ENCODE data around the gene POU6F2.

The POU6F2 gene

GRCh38 chr7:39211581-39211980 lies 233.9 kb downstream of the POU6F2 start:
- TF ChIP-seq CEBPB (IDR thresholded peaks at IDR 0.05) (no peak), FOXM1 (IDR thresholded peaks at IDR 0.05; ENCODE audit: borderline replicate concordance, low read depth) (no peak), NFIC (IDR thresholded peaks at IDR 0.05) (no peak), EP300 (IDR thresholded peaks at IDR 0.05; ENCODE audit: borderline replicate concordance) (no peak), TEAD4 (IDR thresholded peaks at IDR 0.05) (no peak), TCF12 (IDR thresholded peaks at IDR 0.05; ENCODE audit: low read depth) (no peak), TAF1 (IDR thresholded peaks at IDR 0.05; ENCODE audit: low read depth) (no peak)
- TF ChIP-seq, protein P1, sequence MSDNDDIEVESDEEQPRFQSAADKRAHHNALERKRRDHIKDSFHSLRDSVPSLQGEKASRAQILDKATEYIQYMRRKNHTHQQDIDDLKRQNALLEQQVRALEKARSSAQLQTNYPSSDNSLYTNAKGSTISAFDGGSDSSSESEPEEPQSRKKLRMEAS (IDR thresholded peaks at IDR 0.05), result no peak
- TF ChIP-seq, protein P2, sequence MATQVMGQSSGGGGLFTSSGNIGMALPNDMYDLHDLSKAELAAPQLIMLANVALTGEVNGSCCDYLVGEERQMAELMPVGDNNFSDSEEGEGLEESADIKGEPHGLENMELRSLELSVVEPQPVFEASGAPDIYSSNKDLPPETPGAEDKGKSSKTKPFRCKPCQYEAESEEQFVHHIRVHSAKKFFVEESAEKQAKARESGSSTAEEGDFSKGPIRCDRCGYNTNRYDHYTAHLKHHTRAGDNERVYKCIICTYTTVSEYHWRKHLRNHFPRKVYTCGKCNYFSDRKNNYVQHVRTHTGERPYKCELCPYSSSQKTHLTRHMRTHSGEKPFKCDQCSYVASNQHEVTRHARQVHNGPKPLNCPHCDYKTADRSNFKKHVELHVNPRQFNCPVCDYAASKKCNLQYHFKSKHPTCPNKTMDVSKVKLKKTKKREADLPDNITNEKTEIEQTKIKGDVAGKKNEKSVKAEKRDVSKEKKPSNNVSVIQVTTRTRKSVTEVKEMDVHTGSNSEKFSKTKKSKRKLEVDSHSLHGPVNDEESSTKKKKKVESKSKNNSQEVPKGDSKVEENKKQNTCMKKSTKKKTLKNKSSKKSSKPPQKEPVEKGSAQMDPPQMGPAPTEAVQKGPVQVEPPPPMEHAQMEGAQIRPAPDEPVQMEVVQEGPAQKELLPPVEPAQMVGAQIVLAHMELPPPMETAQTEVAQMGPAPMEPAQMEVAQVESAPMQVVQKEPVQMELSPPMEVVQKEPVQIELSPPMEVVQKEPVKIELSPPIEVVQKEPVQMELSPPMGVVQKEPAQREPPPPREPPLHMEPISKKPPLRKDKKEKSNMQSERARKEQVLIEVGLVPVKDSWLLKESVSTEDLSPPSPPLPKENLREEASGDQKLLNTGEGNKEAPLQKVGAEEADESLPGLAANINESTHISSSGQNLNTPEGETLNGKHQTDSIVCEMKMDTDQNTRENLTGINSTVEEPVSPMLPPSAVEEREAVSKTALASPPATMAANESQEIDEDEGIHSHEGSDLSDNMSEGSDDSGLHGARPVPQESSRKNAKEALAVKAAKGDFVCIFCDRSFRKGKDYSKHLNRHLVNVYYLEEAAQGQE (IDR thresholded peaks at IDR 0.05; ENCODE audit: low read depth), result no peak

GRCh38 chr7:39212876-39213275 lies 235.2 kb downstream of the POU6F2 start:
- TF ChIP-seq, protein P1 (IDR thresholded peaks at IDR 0.05), result no peak
- no peak for TF ChIP-seq CEBPB (IDR thresholded peaks at IDR 0.05)
- TF ChIP-seq, protein P2 (IDR thresholded peaks at IDR 0.05; ENCODE audit: low read depth), result no peak
- no peak for TF ChIP-seq TEAD4 (IDR thresholded peaks at IDR 0.05)
- TF ChIP-seq TAF1 (IDR thresholded peaks at IDR 0.05; ENCODE audit: low read depth), result no peak
- no peak for TF ChIP-seq CREB1 (IDR thresholded peaks at IDR 0.05; ENCODE audit: low read depth)
- no peak for TF ChIP-seq EGR1 (IDR thresholded peaks at IDR 0.05)
- no peak for TF ChIP-seq FOXM1 (IDR thresholded peaks at IDR 0.05; ENCODE audit: borderline replicate concordance, low read depth)
- no peak for TF ChIP-seq YY1 (IDR thresholded peaks at IDR 0.05; ENCODE audit: low read depth)
- TF ChIP-seq USF1 (IDR thresholded peaks at IDR 0.05), result no peak
- no peak for TF ChIP-seq RAD21 (IDR thresholded peaks at IDR 0.05; ENCODE audit: low read depth)
- no peak for TF ChIP-seq NFIC (IDR thresholded peaks at IDR 0.05)
- TF ChIP-seq EP300 (IDR thresholded peaks at IDR 0.05; ENCODE audit: borderline replicate concordance), result no peak
- no peak for TF ChIP-seq TCF12 (IDR thresholded peaks at IDR 0.05; ENCODE audit: low read depth)
- no peak for TF ChIP-seq ZBTB7A (IDR thresholded peaks at IDR 0.05; ENCODE audit: low read depth)

DNA sequence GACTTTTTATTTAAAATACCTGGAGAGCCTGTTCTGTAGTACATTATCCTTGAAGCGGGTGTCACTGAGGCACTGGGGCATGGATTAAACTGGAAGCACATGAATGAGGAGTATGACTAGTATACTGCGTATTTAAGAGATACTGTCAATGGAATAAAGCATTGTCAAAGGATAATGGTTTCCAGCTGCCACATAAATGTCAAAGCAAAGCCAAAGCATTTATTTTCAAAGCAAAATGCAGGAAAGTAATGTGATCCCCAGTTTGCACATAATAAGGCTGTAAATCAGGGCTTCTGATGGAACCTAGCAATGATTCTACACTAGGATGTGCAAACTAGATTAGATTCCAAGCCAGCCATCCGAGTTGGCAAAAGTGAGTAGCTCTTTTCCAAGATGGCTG lies 240.1 kb downstream of the POU6F2 start:
- no peak for TF ChIP-seq NFIC (IDR thresholded peaks at IDR 0.05)
- TF ChIP-seq RAD21 (IDR thresholded peaks at IDR 0.05; ENCODE audit: low read depth), result no peak
- no peak for TF ChIP-seq ZBTB7A (IDR thresholded peaks at IDR 0.05; ENCODE audit: low read depth)
- TF ChIP-seq, protein P2 (IDR thresholded peaks at IDR 0.05; ENCODE audit: low read depth), result no peak
- no peak for TF ChIP-seq TCF12 (IDR thresholded peaks at IDR 0.05; ENCODE audit: low read depth)
- TF ChIP-seq, protein P1 (IDR thresholded peaks at IDR 0.05), result no peak
- TF ChIP-seq TEAD4 (IDR thresholded peaks at IDR 0.05), result no peak
- no peak for TF ChIP-seq FOXM1 (IDR thresholded peaks at IDR 0.05; ENCODE audit: borderline replicate concordance, low read depth)
- TF ChIP-seq EP300 (IDR thresholded peaks at IDR 0.05; ENCODE audit: borderline replicate concordance), result no peak
- TF ChIP-seq CREB1 (IDR thresholded peaks at IDR 0.05; ENCODE audit: low read depth), result no peak
- TF ChIP-seq TAF1 (IDR thresholded peaks at IDR 0.05; ENCODE audit: low read depth), result no peak
- no peak for TF ChIP-seq EGR1 (IDR thresholded peaks at IDR 0.05)
- TF ChIP-seq YY1 (IDR thresholded peaks at IDR 0.05; ENCODE audit: low read depth), result no peak
- TF ChIP-seq CEBPB (IDR thresholded peaks at IDR 0.05), result no peak
- TF ChIP-seq USF1 (IDR thresholded peaks at IDR 0.05), result no peak

- no peak for TF ChIP-seq YY1 (IDR thresholded peaks at IDR 0.05; ENCODE audit: low read depth)
Measured at GRCh38 chr7:39219869-39220268, 242.2 kb downstream of the POU6F2 start.
